CD4-positive, alpha-beta T cell (primary cell): Measurements from ENCODE around the gene BRME1. TPM values are rescaled to one million over a fixed set of nuclear protein-coding genes. Genes with fewer than 3 reads are reported as not detected.

Experiments used
- ATAC-seq: fragments of 200-7000 bp; cut with Tn5 transposase; one replicate; pipeline ENCODE4 v1.10.0; 2022; ENCODE audit warnings: mild to moderate bottlenecking; ENCODE audit not compliant: poor library complexity
- CTCF ChIA-PET: fragments of 350-600 bp; sonication (Branson Sonifier 250); formaldehyde crosslinking; loops from one replicate; lab custom pipeline; 2021; ENCODE audit warnings: antibody characterized with exemption, inconsistent platforms; lab: Charles Lee
- POLR2A ChIA-PET: fragments of 350-600 bp; sonication (Branson Sonifier 250); formaldehyde crosslinking; loops from one replicate; lab custom pipeline; 2021; ENCODE audit warnings: antibody characterized with exemption, inconsistent platforms; lab: Charles Lee
- DNase-seq, 14 experiments: peaks; one replicate each; pipeline ENCODE4 v3.0.0-alpha.2; 2013 to 2020; ENCODE audit warnings: mixed read lengths in 2 of 14
- H3K27ac ChIP-seq, 2 donors: one replicate each; pipeline versions ENCODE4 v1.5.1 to v1.7.0; 2013; ENCODE audit warnings: low read length in 2 of 2, low read depth in 1 of 2, mild to moderate bottlenecking in 1 of 2
- H3K27me3 ChIP-seq, 2 experiments: 1 replicate in 1 of 2; 2 replicates in 1 of 2; pipeline versions ENCODE4 v1.6.1 to v1.7.0; 2013; ENCODE audit warnings: low read length in 2 of 2, control low read depth in 1 of 2, mild to moderate bottlenecking in 1 of 2, moderate library complexity in 1 of 2; ENCODE audit not compliant: insufficient read depth in 2 of 2, control insufficient read depth in 1 of 2
- H3K36me3 ChIP-seq: one replicate; pipeline ENCODE4 v1.6.1; 2013; ENCODE audit warnings: low read length, control low read depth; ENCODE audit not compliant: insufficient read depth
- H3K4me1 ChIP-seq: one replicate; pipeline ENCODE4 v1.6.1; 2013; ENCODE audit warnings: low read length, control low read depth; ENCODE audit not compliant: insufficient read depth
- H3K4me3 ChIP-seq: one replicate; pipeline ENCODE4 v1.5.1; 2013; ENCODE audit warnings: mild to moderate bottlenecking, low read length, moderate library complexity
- H3K9me3 ChIP-seq, 2 experiments: 1 replicate in 1 of 2; 2 replicates in 1 of 2; pipeline versions ENCODE4 v1.6.1 to v1.7.0; 2013; ENCODE audit warnings: low read length in 2 of 2, mild to moderate bottlenecking in 2 of 2, control low read depth in 1 of 2, moderate library complexity in 1 of 2; ENCODE audit not compliant: control insufficient read depth in 1 of 2, insufficient read depth in 1 of 2
- H3K27ac Mint-ChIP-seq: one replicate; pipeline ENCODE4 v1.8.0; 2020; ENCODE audit warnings: mixed read lengths
- H3K27me3 Mint-ChIP-seq: one replicate; pipeline ENCODE4 v1.8.0; 2021; ENCODE audit warnings: mixed read lengths
- H3K36me3 Mint-ChIP-seq: one replicate; pipeline ENCODE4 v1.8.0; 2021; ENCODE audit warnings: low read depth, mixed read lengths
- H3K4me1 Mint-ChIP-seq: one replicate; pipeline ENCODE4 v1.8.0; 2021; ENCODE audit warnings: low read depth, mixed read lengths
- H3K4me3 Mint-ChIP-seq: one replicate; pipeline ENCODE4 v1.8.0; 2020; ENCODE audit warnings: mild to moderate bottlenecking, mixed read lengths
- H3K9me3 Mint-ChIP-seq: one replicate; pipeline ENCODE4 v1.8.0; 2020; ENCODE audit warnings: mixed read lengths
- CTCF ChIP-seq: fragments of 200-600 bp; IDR thresholded peaks from one replicate; pipeline ENCODE4 v1.8.0; 2022; ENCODE audit warnings: antibody characterized with exemption, mild to moderate bottlenecking
- intact Hi-C, 2 experiments: fragments of 100-400 bp; cut with DNase I in 1 of 2; cut with micrococcal nuclease in 1 of 2; formaldehyde crosslinking; loops; one replicate each; pipeline versions ENCODE4 v1.15.1 to v1.9.0; 2023 to 2025; cut with DNase I, micrococcal nuclease
- total RNA-seq, 174 experiments: library from RNA in 2 of 174; stranded (reverse) in 2 of 174; gene quantifications; one replicate each; pipeline ENCODE4 v1.2.3 and lab custom pipeline; 2021 to 2026

BRME1 gene
- total RNA-seq, 2 experiments from 2014 or later, result 1.1 to 1.3 TPM

- no peak overlapping the region for H3K4me3 Mint-ChIP-seq
- peaks cover 23% of the 10 kb centered on the region for H3K36me3 ChIP-seq
- H3K4me1 ChIP-seq, result peaks cover 9% of the 10 kb centered on the region
- no peak overlapping the region for H3K4me3 ChIP-seq
- no peak overlapping the region for H3K27ac ChIP-seq
- H3K36me3 Mint-ChIP-seq, result peaks cover 21% of the 10 kb centered on the region
- TF ChIP-seq CTCF, result no peak
- CTCF ChIA-PET, result no interaction called here
- no peaks in the 10 kb centered on the region for H3K27me3 ChIP-seq
- H3K9me3 ChIP-seq, result no peaks in the 10 kb centered on the region
- intact Hi-C loops, result loop anchor here in 1 of 2 experiments (5.0 kb wide), 1 partner anchor 43 kb away; no protein-coding TSS in a partner anchor
- no peak overlapping the region for H3K27ac Mint-ChIP-seq
- H3K9me3 Mint-ChIP-seq, result no peaks in the 10 kb centered on the region
- DNase-seq (no peak), ATAC-seq (no peak)
- POLR2A ChIA-PET, result no interaction called here
- H3K27me3 Mint-ChIP-seq, result peaks cover 6% of the 10 kb centered on the region
- no peaks in the 10 kb centered on the region for H3K4me1 Mint-ChIP-seq
These were observed 24.5 kb upstream of the BRME1 start for GRCh38 chr19:13930402-13930801.

GRCh38 chr19:13929956-13930355, 24.0 kb upstream of the BRME1 start:
- Mint-ChIP-seq H3K9me3 (no peaks in the 10 kb centered on the region), H3K4me3 (no peak overlapping the region), H3K27ac (no peak overlapping the region), H3K4me1 (no peaks in the 10 kb centered on the region), H3K27me3 (peaks cover 5% of the 10 kb centered on the region), H3K36me3 (peaks cover 23% of the 10 kb centered on the region)
- Histone ChIP-seq H3K27ac (no peak overlapping the region), H3K4me1 (peaks cover 9% of the 10 kb centered on the region), H3K4me3 (no peak overlapping the region), H3K9me3 (no peaks in the 10 kb centered on the region), H3K36me3 (peaks cover 23% of the 10 kb centered on the region), H3K27me3 (no peaks in the 10 kb centered on the region)
- CTCF ChIA-PET, result no interaction called here
- intact Hi-C loops, result loop anchor here in 1 of 2 experiments (5.0 kb wide), 1 partner anchor 43 kb away; no protein-coding TSS in a partner anchor
- DNase-seq (no peak), ATAC-seq (no peak)
- no peak for TF ChIP-seq CTCF
- POLR2A ChIA-PET, result no interaction called here

- H3K4me3 Mint-ChIP-seq, result no peak overlapping the region
- H3K4me3 ChIP-seq, result no peak overlapping the region
- H3K4me1 Mint-ChIP-seq, result no peaks in the 10 kb centered on the region
- H3K4me1 ChIP-seq, result peaks cover 9% of the 10 kb centered on the region
- CTCF ChIA-PET, result no interaction called here
- POLR2A ChIA-PET, result no interaction called here
- H3K27me3 ChIP-seq, result no peaks in the 10 kb centered on the region
- H3K9me3 Mint-ChIP-seq, result no peaks in the 10 kb centered on the region
- no peak for TF ChIP-seq CTCF
- H3K27me3 Mint-ChIP-seq, result no peaks in the 10 kb centered on the region
- peaks cover 25% of the 10 kb centered on the region for H3K36me3 ChIP-seq
- intact Hi-C loops, result no loop called here
- DNase-seq, result no peak
- no peak overlapping the region for H3K27ac Mint-ChIP-seq
- H3K27ac ChIP-seq, result no peak overlapping the region
- no peak for ATAC-seq
- no peaks in the 10 kb centered on the region for H3K9me3 ChIP-seq
- H3K36me3 Mint-ChIP-seq, result peaks cover 28% of the 10 kb centered on the region
These were observed 23.4 kb upstream of the BRME1 start for GRCh38 chr19:13929340-13929739.
